Measurements from ENCODE around the gene ARID1B. TPM values are rescaled to one million over a fixed set of nuclear protein-coding genes. Genes with fewer than 3 reads are reported as not detected.

The ARID1B gene
- total and polyA plus RNA-seq, 8 donors = 67.6 to 102 (median 99.0) TPM

DNA sequence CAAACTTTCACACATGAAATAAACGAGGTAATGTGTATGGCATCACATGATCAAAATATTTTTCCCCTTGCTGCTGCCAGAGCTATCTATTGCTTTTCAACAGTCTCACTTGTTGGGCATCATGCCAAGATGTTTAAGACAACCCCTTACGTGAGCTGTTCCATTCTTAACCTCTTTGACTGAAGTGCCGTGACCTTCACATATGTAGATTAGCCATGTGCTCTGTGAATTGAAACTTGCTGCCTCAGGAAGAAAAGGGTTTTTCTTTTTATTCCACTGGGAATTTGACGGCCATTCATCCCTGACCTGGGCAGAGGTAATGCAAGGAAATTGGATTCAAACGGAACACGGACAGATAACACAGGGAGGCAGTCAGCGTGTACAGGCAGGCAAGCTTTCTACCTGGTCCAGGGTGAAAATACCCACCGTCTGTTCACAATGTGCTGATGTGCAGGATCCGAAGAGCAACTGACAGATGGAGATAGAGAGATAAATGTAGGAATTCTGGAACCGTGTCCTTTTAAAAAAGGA, 14.2 kb downstream of the ARID1B start:
- DNase-seq (peak in 1 of 4 donors; percentile 58), ATAC-seq (peak; percentile 60)
- no peaks in the 10 kb centered on the region for H3K9me3 ChIP-seq
- H3K27me3 ChIP-seq = no peaks in the 10 kb centered on the region
- H3K36me3 ChIP-seq = no peaks in the 10 kb centered on the region
- no peak overlapping the region for H3K4me3 ChIP-seq
- H3K27ac ChIP-seq = no peak overlapping the region
- peaks cover 15 to 79% of the 10 kb centered on the region in 2 donors for H3K4me1 ChIP-seq
- intact Hi-C loops (cut with DNase I) = no loop called here
- TF ChIP-seq, protein P1, sequence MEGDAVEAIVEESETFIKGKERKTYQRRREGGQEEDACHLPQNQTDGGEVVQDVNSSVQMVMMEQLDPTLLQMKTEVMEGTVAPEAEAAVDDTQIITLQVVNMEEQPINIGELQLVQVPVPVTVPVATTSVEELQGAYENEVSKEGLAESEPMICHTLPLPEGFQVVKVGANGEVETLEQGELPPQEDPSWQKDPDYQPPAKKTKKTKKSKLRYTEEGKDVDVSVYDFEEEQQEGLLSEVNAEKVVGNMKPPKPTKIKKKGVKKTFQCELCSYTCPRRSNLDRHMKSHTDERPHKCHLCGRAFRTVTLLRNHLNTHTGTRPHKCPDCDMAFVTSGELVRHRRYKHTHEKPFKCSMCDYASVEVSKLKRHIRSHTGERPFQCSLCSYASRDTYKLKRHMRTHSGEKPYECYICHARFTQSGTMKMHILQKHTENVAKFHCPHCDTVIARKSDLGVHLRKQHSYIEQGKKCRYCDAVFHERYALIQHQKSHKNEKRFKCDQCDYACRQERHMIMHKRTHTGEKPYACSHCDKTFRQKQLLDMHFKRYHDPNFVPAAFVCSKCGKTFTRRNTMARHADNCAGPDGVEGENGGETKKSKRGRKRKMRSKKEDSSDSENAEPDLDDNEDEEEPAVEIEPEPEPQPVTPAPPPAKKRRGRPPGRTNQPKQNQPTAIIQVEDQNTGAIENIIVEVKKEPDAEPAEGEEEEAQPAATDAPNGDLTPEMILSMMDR (IDR thresholded peaks at IDR 0.05) = no peak

DNA sequence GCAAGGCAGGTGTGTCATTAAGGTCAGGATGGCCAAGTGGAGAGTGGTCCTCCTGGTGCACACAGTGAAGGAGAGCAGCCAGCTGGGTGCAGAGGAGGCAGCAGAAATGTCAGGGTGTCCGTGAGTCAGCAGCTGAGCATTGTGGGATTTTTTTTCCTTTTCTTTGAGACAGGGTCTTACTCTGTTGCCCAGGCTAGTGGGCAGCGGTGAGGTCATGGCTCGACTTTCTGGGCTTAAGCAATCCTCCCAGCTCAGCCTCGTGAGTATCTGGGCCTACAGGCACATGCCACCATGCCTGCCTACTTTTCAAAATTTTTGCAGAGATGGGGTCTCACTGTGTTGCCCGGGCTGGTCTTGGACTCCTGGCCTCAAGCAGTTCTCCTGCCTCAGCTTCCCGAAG, 16.0 kb downstream of the ARID1B start:
- TF ChIP-seq, protein P1 (IDR thresholded peaks at IDR 0.05) = no peak
- intact Hi-C loops (cut with DNase I) = no loop called here
- H3K9me3 ChIP-seq = no peaks in the 10 kb centered on the region
- DNase-seq (no peak), ATAC-seq (no peak)
- H3K27ac ChIP-seq = no peak overlapping the region
- H3K4me1 ChIP-seq = peaks cover 15 to 75% of the 10 kb centered on the region in 2 donors
- no peaks in the 10 kb centered on the region for H3K27me3 ChIP-seq
- H3K36me3 ChIP-seq = no peaks in the 10 kb centered on the region
- H3K4me3 ChIP-seq = no peak overlapping the region

DNA sequence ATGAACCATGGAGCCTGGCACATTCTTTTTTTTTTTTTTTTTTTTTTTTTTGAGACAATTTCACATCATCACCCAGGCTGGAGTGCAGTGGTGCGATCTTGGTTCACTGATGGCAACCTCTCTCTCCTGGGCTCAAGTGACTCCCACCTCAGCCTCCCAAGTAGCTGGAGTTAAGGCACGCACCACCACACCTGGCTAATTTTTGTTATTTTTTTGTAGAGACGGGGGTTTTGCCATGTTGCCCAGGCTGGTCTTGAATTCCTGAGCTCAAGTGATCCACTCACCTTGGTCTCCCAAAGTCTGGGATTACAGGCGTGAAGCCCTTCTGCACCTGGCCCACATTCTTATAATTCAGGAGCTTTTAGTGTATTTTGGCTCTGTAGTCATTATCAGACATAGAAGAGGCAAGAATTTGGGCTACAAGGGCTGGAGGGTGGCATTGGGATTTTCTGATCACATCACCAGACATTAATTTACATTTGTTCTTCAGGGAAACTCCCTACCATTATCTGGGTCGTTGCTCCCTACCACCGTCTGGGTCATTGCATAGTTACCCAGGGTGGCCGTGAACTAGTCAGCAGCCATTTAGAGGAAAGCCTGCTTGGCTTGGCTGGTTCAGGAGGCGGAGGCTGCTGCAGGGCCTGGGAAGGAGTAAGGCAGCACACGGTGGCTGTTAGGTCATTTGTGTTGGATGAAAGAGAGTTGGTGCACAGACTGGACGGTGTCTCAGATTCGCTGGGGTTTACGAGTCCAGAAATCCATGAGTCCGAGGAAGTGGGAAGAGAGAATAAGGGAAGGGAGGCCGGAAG, 17.6 kb downstream of the ARID1B start:
- no peaks in the 10 kb centered on the region for H3K36me3 ChIP-seq
- H3K27ac ChIP-seq = no peak overlapping the region
- H3K4me1 ChIP-seq = peaks cover 15 to 68% of the 10 kb centered on the region in 2 donors
- no peaks in the 10 kb centered on the region for H3K9me3 ChIP-seq
- intact Hi-C loops (cut with DNase I) = no loop called here
- DNase-seq = no peak
- ATAC-seq = no peak
- TF ChIP-seq, protein P1 (IDR thresholded peaks at IDR 0.05) = no peak
- H3K27me3 ChIP-seq = no peaks in the 10 kb centered on the region
- H3K4me3 ChIP-seq = no peak overlapping the region

DNA sequence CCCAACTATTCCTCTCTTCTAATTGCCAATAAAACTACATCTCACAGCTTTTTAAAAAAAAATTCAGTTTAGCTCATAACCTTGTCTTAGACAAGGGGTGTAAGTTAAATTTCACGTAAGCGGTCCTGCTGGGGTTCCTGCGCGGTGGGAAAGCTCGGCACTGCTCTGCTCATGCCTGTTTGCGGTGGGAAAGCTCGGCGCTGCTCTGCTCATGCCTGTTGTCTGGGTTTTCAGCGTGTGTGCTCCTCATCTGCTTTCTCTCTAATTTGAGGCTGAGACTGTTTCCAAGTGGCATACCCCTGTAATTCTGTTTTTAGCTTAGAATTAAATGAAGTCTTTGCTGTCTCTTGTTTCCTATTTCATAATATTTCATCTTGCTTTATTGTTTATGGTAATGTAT, 18.6 kb downstream of the ARID1B start:
- Histone ChIP-seq H3K27ac (no peak overlapping the region), H3K4me1 (peaks cover 8 to 62% of the 10 kb centered on the region in 2 donors), H3K36me3 (no peaks in the 10 kb centered on the region), H3K4me3 (peak overlapping the region in 1 of 2 donors; percentile 17), H3K27me3 (no peaks in the 10 kb centered on the region), H3K9me3 (no peaks in the 10 kb centered on the region)
- TF ChIP-seq, protein P1 (IDR thresholded peaks at IDR 0.05) = no peak
- intact Hi-C loops (cut with DNase I) = no loop called here
- DNase-seq (no peak), ATAC-seq (peak; percentile 67)

DNA sequence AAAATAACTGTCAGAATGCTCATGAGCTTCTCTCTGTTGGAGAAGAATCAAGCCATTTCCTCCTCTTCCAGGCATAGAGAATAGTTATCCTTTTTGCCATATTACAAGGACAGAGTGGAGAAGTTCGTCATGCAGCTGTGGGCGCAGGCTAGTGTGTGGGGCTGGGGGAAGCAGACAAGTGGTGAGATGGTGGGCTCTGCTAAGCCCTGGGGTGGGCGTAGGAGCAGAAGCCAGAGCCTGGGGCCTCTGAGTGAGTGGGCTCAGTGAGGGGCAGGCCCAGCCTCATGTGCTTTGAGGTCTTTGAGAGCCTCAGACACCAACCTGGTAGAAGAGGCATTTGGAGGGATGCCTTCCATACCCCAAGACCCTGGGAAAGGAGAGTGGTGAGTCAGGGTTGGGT, 19.4 kb downstream of the ARID1B start:
- intact Hi-C loops (cut with DNase I) = no loop called here
- Histone ChIP-seq H3K9me3 (no peaks in the 10 kb centered on the region), H3K27me3 (no peaks in the 10 kb centered on the region), H3K36me3 (no peaks in the 10 kb centered on the region), H3K4me1 (peaks cover under 1 to 55% of the 10 kb centered on the region in 2 donors), H3K4me3 (no peak overlapping the region), H3K27ac (no peak overlapping the region)
- TF ChIP-seq, protein P1 (IDR thresholded peaks at IDR 0.05) = no peak
- DNase-seq (peak in 1 of 4 donors; percentile 64), ATAC-seq (no peak)
